Measurements from ENCODE around the gene TIAM1.

Gene TIAM1

DNA sequence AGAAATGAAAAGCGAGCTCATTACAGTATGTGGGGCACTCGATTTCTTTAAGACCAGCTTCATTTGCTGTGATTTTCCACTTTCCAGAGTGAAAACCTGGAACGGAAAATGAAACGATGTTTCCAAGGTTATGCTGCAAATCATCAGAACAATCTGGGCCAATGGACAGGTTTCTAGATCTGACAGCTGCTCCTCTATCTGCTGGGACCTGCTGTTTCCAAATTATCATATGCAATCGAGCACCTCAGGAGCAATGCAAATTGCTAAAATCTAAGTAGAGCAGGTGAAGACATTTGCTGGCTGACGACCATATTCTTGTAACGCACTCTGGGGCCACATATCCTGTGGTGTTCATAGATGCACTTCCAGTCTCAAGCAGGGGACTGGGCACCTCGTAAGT lies 39.7 kb upstream of the TIAM1 start:
- Histone ChIP-seq H3K9me2 (replicated peaks; ENCODE audit: control insufficient read depth, low read length) (no peaks in the 10 kb centered on the region), H3K79me2 (ENCODE audit: control insufficient read depth, low read length) (no peaks in the 10 kb centered on the region), H3K9me3 (ENCODE audit: control insufficient read depth, insufficient read depth, low read length) (no peaks in the 10 kb centered on the region), H4K20me1 (ENCODE audit: control insufficient read depth, insufficient read depth, low read depth, low read length) (no peaks in the 10 kb centered on the region), H3K4me2 (ENCODE audit: low read length) (no peak overlapping the region), H3F3A (ENCODE audit: control insufficient read depth, insufficient read depth) (no peaks in the 10 kb centered on the region), H3K36me3 (ENCODE audit: control insufficient read depth, low read length) (no peaks in the 10 kb centered on the region), H3K4me3 (ENCODE audit: low read length) (no peak overlapping the region), H3K27me3 (ENCODE audit: control insufficient read depth, low read length) (no peaks in the 10 kb centered on the region), H3K27ac (ENCODE audit: low read depth, low read length) (no peak overlapping the region), H3K4me1 (ENCODE audit: control insufficient read depth, low read length) (no peaks in the 10 kb centered on the region)
- TF ChIP-seq, protein P1, sequence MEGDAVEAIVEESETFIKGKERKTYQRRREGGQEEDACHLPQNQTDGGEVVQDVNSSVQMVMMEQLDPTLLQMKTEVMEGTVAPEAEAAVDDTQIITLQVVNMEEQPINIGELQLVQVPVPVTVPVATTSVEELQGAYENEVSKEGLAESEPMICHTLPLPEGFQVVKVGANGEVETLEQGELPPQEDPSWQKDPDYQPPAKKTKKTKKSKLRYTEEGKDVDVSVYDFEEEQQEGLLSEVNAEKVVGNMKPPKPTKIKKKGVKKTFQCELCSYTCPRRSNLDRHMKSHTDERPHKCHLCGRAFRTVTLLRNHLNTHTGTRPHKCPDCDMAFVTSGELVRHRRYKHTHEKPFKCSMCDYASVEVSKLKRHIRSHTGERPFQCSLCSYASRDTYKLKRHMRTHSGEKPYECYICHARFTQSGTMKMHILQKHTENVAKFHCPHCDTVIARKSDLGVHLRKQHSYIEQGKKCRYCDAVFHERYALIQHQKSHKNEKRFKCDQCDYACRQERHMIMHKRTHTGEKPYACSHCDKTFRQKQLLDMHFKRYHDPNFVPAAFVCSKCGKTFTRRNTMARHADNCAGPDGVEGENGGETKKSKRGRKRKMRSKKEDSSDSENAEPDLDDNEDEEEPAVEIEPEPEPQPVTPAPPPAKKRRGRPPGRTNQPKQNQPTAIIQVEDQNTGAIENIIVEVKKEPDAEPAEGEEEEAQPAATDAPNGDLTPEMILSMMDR (IDR thresholded peaks at IDR 0.05; ENCODE audit: low read depth, low read length, poor library complexity, severe bottlenecking), result no peak
- TF ChIP-seq EZH2phosphoT487 (IDR thresholded peaks at IDR 0.05; ENCODE audit: borderline replicate concordance, low read length), result no peak

DNA sequence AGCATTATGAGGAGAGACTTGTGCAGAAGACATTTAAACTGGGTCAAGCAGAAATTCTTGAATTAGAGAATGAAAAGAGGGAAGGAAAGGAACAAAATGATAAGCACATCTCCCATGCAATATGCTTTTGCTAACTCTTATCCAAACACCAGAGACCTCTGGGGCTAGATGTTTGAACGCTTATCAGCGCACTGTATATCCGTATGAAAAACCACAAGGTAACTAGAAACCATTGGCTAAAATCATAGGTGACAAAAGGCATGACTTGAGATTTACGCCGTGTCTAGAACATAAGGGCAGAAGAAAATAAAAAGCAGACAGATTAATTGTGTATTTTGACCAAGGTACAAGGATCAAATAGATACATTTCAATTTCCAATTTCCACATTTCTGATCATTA lies 38.0 kb upstream of the TIAM1 start:
- Histone ChIP-seq H3K27me3 (ENCODE audit: control insufficient read depth, low read length) (no peaks in the 10 kb centered on the region), H3K4me3 (ENCODE audit: low read length) (no peak overlapping the region), H3K9me3 (ENCODE audit: control insufficient read depth, insufficient read depth, low read length) (no peaks in the 10 kb centered on the region), H3K4me2 (ENCODE audit: low read length) (no peak overlapping the region), H3K36me3 (ENCODE audit: control insufficient read depth, low read length) (no peaks in the 10 kb centered on the region), H3K79me2 (ENCODE audit: control insufficient read depth, low read length) (no peaks in the 10 kb centered on the region), H3K27ac (ENCODE audit: low read depth, low read length) (no peak overlapping the region), H4K20me1 (ENCODE audit: control insufficient read depth, insufficient read depth, low read depth, low read length) (no peaks in the 10 kb centered on the region), H3K9me2 (replicated peaks; ENCODE audit: control insufficient read depth, low read length) (no peaks in the 10 kb centered on the region), H3F3A (ENCODE audit: control insufficient read depth, insufficient read depth) (no peaks in the 10 kb centered on the region), H3K4me1 (ENCODE audit: control insufficient read depth, low read length) (no peaks in the 10 kb centered on the region)
- TF ChIP-seq, protein P1 (IDR thresholded peaks at IDR 0.05; ENCODE audit: low read depth, low read length, poor library complexity, severe bottlenecking), result no peak
- no peak for TF ChIP-seq EZH2phosphoT487 (IDR thresholded peaks at IDR 0.05; ENCODE audit: borderline replicate concordance, low read length)

DNA sequence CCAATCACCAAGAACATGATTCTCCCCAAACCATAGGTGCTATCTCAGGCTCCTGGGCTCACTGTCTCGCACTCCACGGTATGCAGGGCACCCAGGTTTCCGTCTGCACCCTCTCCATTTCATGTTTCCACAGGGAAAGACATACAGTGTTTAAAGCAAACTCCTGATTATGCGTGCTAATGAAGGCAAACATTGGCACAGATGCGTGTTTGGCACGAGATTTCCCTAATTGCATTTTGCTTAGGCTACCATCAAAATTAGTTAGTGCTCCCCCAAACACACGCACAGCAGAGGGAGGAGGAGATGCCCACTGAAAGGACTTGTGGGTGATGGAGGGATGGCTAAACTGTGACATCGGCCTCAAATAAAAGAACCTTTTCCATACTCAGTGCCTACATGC lies 32.2 kb upstream of the TIAM1 start:
- Histone ChIP-seq H3K4me1 (ENCODE audit: control insufficient read depth, low read length) (no peaks in the 10 kb centered on the region), H3K9me3 (ENCODE audit: control insufficient read depth, insufficient read depth, low read length) (no peaks in the 10 kb centered on the region), H3K9me2 (replicated peaks; ENCODE audit: control insufficient read depth, low read length) (no peaks in the 10 kb centered on the region), H3F3A (ENCODE audit: control insufficient read depth, insufficient read depth) (no peaks in the 10 kb centered on the region), H3K79me2 (ENCODE audit: control insufficient read depth, low read length) (no peaks in the 10 kb centered on the region), H3K27me3 (ENCODE audit: control insufficient read depth, low read length) (no peaks in the 10 kb centered on the region), H4K20me1 (ENCODE audit: control insufficient read depth, insufficient read depth, low read depth, low read length) (no peaks in the 10 kb centered on the region), H3K36me3 (ENCODE audit: control insufficient read depth, low read length) (no peaks in the 10 kb centered on the region), H3K27ac (ENCODE audit: low read depth, low read length) (no peak overlapping the region), H3K4me3 (ENCODE audit: low read length) (no peak overlapping the region), H3K4me2 (ENCODE audit: low read length) (no peak overlapping the region)
- TF ChIP-seq EZH2phosphoT487 (IDR thresholded peaks at IDR 0.05; ENCODE audit: borderline replicate concordance, low read length), result no peak
- TF ChIP-seq, protein P1 (IDR thresholded peaks at IDR 0.05; ENCODE audit: low read depth, low read length, poor library complexity, severe bottlenecking), result no peak

DNA sequence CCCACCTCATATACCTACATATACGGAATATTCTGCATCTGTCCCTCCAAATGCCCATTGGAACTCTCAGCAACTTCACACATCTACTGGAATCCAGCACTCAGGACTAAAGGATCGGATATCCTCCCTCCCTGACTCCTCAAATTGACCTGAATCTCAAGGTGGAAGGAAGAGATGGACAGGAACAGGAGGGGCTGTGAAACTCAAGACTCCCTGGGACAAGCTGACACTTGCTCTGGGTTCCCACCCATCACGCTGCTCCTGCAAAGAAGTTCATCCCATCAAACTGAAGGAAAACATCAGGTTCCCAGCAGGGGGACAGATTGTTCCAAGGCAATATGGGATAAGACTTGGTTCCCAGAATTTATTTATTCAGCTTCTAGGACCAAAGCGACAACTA lies 30.3 kb upstream of the TIAM1 start:
- Histone ChIP-seq H3K9me3 (ENCODE audit: control insufficient read depth, insufficient read depth, low read length) (no peaks in the 10 kb centered on the region), H3K4me3 (ENCODE audit: low read length) (no peak overlapping the region)

More for the DNA sequence above, 30.3 kb upstream of the TIAM1 start:
- Histone ChIP-seq H3K79me2 (ENCODE audit: control insufficient read depth, low read length) (no peaks in the 10 kb centered on the region), H3K9me2 (replicated peaks; ENCODE audit: control insufficient read depth, low read length) (no peaks in the 10 kb centered on the region), H3K4me2 (ENCODE audit: low read length) (no peak overlapping the region), H3K27ac (ENCODE audit: low read depth, low read length) (no peak overlapping the region), H4K20me1 (ENCODE audit: control insufficient read depth, insufficient read depth, low read depth, low read length) (no peaks in the 10 kb centered on the region), H3K4me1 (ENCODE audit: control insufficient read depth, low read length) (no peaks in the 10 kb centered on the region), H3K27me3 (ENCODE audit: control insufficient read depth, low read length) (no peaks in the 10 kb centered on the region), H3K36me3 (ENCODE audit: control insufficient read depth, low read length) (no peaks in the 10 kb centered on the region), H3F3A (ENCODE audit: control insufficient read depth, insufficient read depth) (no peaks in the 10 kb centered on the region)
- no peak for TF ChIP-seq EZH2phosphoT487 (IDR thresholded peaks at IDR 0.05; ENCODE audit: borderline replicate concordance, low read length)
- TF ChIP-seq, protein P1 (IDR thresholded peaks at IDR 0.05; ENCODE audit: low read depth, low read length, poor library complexity, severe bottlenecking), result no peak

Measured in DOHH2 (cell line).